B cell (primary cell): ENCODE results near the gene ABHD12B. TPM values are rescaled to one million over a fixed set of nuclear protein-coding genes. Genes with fewer than 3 reads are reported as not detected.

Source experiments
- ATAC-seq: fragments of 200-7000 bp; cut with Tn5 transposase; one replicate; pipeline ENCODE4 v1.10.0; 2021; ENCODE audit warnings: low read depth, mild to moderate bottlenecking, moderate number of reproducible peaks, moderate library complexity
- CTCF ChIA-PET: fragments of 350-600 bp; sonication (Branson Sonifier 250); formaldehyde crosslinking; loops from one replicate; lab custom pipeline; 2021; ENCODE audit warnings: antibody characterized with exemption, inconsistent platforms; lab: Charles Lee
- POLR2A ChIA-PET: fragments of 350-600 bp; sonication (Branson Sonifier 250); formaldehyde crosslinking; loops from one replicate; lab custom pipeline; 2021; ENCODE audit warnings: antibody characterized with exemption; lab: Charles Lee
- DNase-seq: peaks from one replicate; pipeline ENCODE4 v3.0.0; 2013
- H2AFZ ChIP-seq: 2 replicates; pipeline ENCODE4 v1.6.1; 2012; ENCODE audit warnings: mild to moderate bottlenecking, low read depth, low read length; ENCODE audit not compliant: insufficient read depth, poor library complexity, severe bottlenecking
- H3K27ac ChIP-seq, 2 donors: 1 replicate in 1 of 2; 2 replicates in 1 of 2; pipeline ENCODE4 v1.5.1; 2012 to 2013; ENCODE audit warnings: low read length in 2 of 2, mild to moderate bottlenecking in 2 of 2, moderate library complexity in 1 of 2
- H3K27me3 ChIP-seq, 4 experiments: fragments of 200-600 bp in 1 of 4; sonication (generic) in 1 of 4; replicated peaks in 1 of 4; 1 replicate in 2 of 4; 2 replicates in 2 of 4; pipeline versions ENCODE4 v1.6.1 to v1.7.0; 2013 to 2016; ENCODE audit warnings: low read length in 3 of 4, mild to moderate bottlenecking in 2 of 4, mixed read lengths in 1 of 4, moderate library complexity in 1 of 4; ENCODE audit not compliant: insufficient read depth in 4 of 4, control insufficient read depth in 3 of 4; ENCODE audit errors: control extremely low read depth in 1 of 4
- H3K36me3 ChIP-seq, 2 experiments: replicated peaks in 1 of 2; 1 replicate in 1 of 2; 2 replicates in 1 of 2; pipeline versions ENCODE4 v1.6.1 to v1.7.1; 2013; ENCODE audit warnings: low read length in 1 of 2; ENCODE audit not compliant: insufficient read depth in 2 of 2, control insufficient read depth in 1 of 2; ENCODE audit errors: control extremely low read depth in 1 of 2, extremely low read depth in 1 of 2
- H3K4me1 ChIP-seq, 2 donors: fragments of 200-600 bp in 1 of 2; sonication (generic) in 1 of 2; 1 replicate in 1 of 2; 2 replicates in 1 of 2; pipeline versions ENCODE4 v1.5.1 to v1.6.1; 2013 to 2017; ENCODE audit warnings: low read length in 2 of 2; ENCODE audit not compliant: control insufficient read depth in 2 of 2, insufficient read depth in 2 of 2
- H3K4me2 ChIP-seq: replicated peaks from 2 replicates; pipeline ENCODE3; 2012; ENCODE audit warnings: mild to moderate bottlenecking, low read depth, low read length; ENCODE audit not compliant: poor library complexity, severe bottlenecking
- H3K4me3 ChIP-seq, 5 experiments: fragments of 200-600 bp in 1 of 5; sonication (generic) in 1 of 5; 1 replicate in 3 of 5; 2 replicates in 2 of 5; pipeline versions ENCODE4 v1.5.1 to v1.7.0; 2011 to 2016; ENCODE audit warnings: low read length in 4 of 5, mild to moderate bottlenecking in 4 of 5, low read depth in 2 of 5, control low read depth in 1 of 5, moderate library complexity in 1 of 5; ENCODE audit not compliant: insufficient read depth in 1 of 5; ENCODE audit errors: control extremely low read depth in 1 of 5, extremely low read depth in 1 of 5
- H3K79me2 ChIP-seq: fragments of 200-600 bp; sonication (generic); one replicate; pipeline ENCODE4 v1.6.0; 2016; ENCODE audit warnings: low read length; ENCODE audit not compliant: control insufficient read depth, insufficient read depth
- H3K9ac ChIP-seq: fragments of 200-600 bp; sonication (generic); 2 replicates; pipeline ENCODE4 v1.6.1; 2017; ENCODE audit warnings: mild to moderate bottlenecking, low read length, moderate library complexity
- H3K9me3 ChIP-seq, 3 donors: one replicate each; pipeline versions ENCODE4 v1.6.1 to v1.7.1; 2013; ENCODE audit warnings: low read length in 2 of 3; ENCODE audit not compliant: control insufficient read depth in 2 of 3, insufficient read depth in 1 of 3; ENCODE audit errors: control extremely low read depth in 1 of 3
- H4K20me1 ChIP-seq: 2 replicates; pipeline ENCODE4 v1.6.0; 2012; ENCODE audit warnings: mild to moderate bottlenecking, low read length; ENCODE audit not compliant: insufficient read depth, control insufficient read depth, poor library complexity, severe bottlenecking
- H3K27ac Mint-ChIP-seq: one replicate; pipeline ENCODE4 v1.8.0; 2021; ENCODE audit warnings: mixed read lengths
- H3K27me3 Mint-ChIP-seq: one replicate; pipeline ENCODE4 v1.8.0; 2021; ENCODE audit warnings: mixed read lengths
- H3K4me1 Mint-ChIP-seq: one replicate; pipeline ENCODE4 v1.8.0; 2021; ENCODE audit warnings: mixed read lengths
- H3K4me3 Mint-ChIP-seq: one replicate; pipeline ENCODE4 v1.8.0; 2021; ENCODE audit warnings: mixed read lengths
- H3K9me3 Mint-ChIP-seq: one replicate; pipeline ENCODE4 v1.8.0; 2022; ENCODE audit warnings: mixed read lengths; ENCODE audit not compliant: insufficient read depth
- CTCF ChIP-seq: fragments of 200-600 bp; IDR thresholded peaks from one replicate; pipeline ENCODE4 v1.8.0; 2022; ENCODE audit warnings: antibody characterized with exemption, mild to moderate bottlenecking
- EZH2 ChIP-seq: IDR thresholded peaks from 2 replicates; pipeline ENCODE4 v1.6.1; 2012; ENCODE audit warnings: borderline replicate concordance, low read depth, mild to moderate bottlenecking, moderate library complexity, low read length; ENCODE audit not compliant: insufficient read depth, poor library complexity, severe bottlenecking
- WGBS: methylation state at CpG from one replicate; pipeline ENCODE4 v1.1.5; 2013; ENCODE audit warnings: missing lambda C conversion rate; ENCODE audit not compliant: insufficient coverage; 5-methylcytosine and 5-hydroxymethylcytosine counted together
- intact Hi-C: fragments of 100-400 bp; cut with micrococcal nuclease; formaldehyde crosslinking; loops from one replicate; pipeline ENCODE4 v1.10.0; 2022
- polyA plus RNA-seq: library from polyadenylated mRNA; depleted of rRNA; stranded (reverse); fragments of >200 nt; gene quantifications from 2 replicates; pipeline ENCODE4 v1.2.3, GENCODE V29; 2012
- total RNA-seq, 2 donors: library from RNA; stranded (reverse); fragments of 120-200 nt in 1 of 2; gene quantifications; 1 replicate in 1 of 2; 2 replicates in 1 of 2; pipeline versions ENCODE4 v1.2.3 to v1.2.4, GENCODE V29; 2013 to 2022

ABHD12B gene
- total and polyA plus RNA-seq, 2 donors (not counting 1 experiment from before 2014, with no cell fraction given): not detected

GRCh38 chr14:50936882-50937281 is 65.0 kb downstream of the ABHD12B start:
- Histone ChIP-seq H3K9me3 (no peaks in the 10 kb centered on the region), H3K9ac (no peak overlapping the region), H3K27me3 (peaks cover 0 to 10% (median 8%) of the 10 kb centered on the region in 4 experiments), H3K4me3 (no peak overlapping the region), H4K20me1 (no peaks in the 10 kb centered on the region), H3K4me1 (no peaks in the 10 kb centered on the region), H3K4me2 (no peak overlapping the region), H3K79me2 (no peaks in the 10 kb centered on the region), H2AFZ (no peak overlapping the region), H3K36me3 (no peaks in the 10 kb centered on the region), H3K27ac (no peak overlapping the region)
- CTCF ChIA-PET: no interaction called here
- ATAC-seq (no peak), DNase-seq (no peak)
- H3K4me1 Mint-ChIP-seq: no peaks in the 10 kb centered on the region
- peaks cover 49% of the 10 kb centered on the region for H3K27me3 Mint-ChIP-seq
- H3K27ac Mint-ChIP-seq: no peak overlapping the region
- POLR2A ChIA-PET: no interaction called here
- intact Hi-C loops: no loop called here
- H3K4me3 Mint-ChIP-seq: no peak overlapping the region
- no peak for TF ChIP-seq CTCF
- TF ChIP-seq EZH2: no peak
- no CpG with 5 or more reads among the region's 2 CpGs for WGBS
- H3K9me3 Mint-ChIP-seq: no peaks in the 10 kb centered on the region

- no peak overlapping the region for H2AFZ ChIP-seq
- no peaks in the 10 kb centered on the region for H4K20me1 ChIP-seq
- H3K9ac ChIP-seq: no peak overlapping the region
- no peaks in the 10 kb centered on the region for H3K36me3 ChIP-seq
- intact Hi-C loops: no loop called here
- H3K4me3 Mint-ChIP-seq: no peak overlapping the region
- no CpG with 5 or more reads among the region's 2 CpGs for WGBS
- CTCF ChIA-PET: no interaction called here
- H3K27ac Mint-ChIP-seq: no peak overlapping the region
- no peak for DNase-seq
- H3K79me2 ChIP-seq: no peaks in the 10 kb centered on the region
- H3K9me3 ChIP-seq: no peaks in the 10 kb centered on the region
- TF ChIP-seq EZH2: no peak
- no peak for TF ChIP-seq CTCF
- H3K27me3 ChIP-seq: peaks cover 0 to 12% (median 10%) of the 10 kb centered on the region in 4 experiments
- H3K27me3 Mint-ChIP-seq: peaks cover 54% of the 10 kb centered on the region
- POLR2A ChIA-PET: no interaction called here
- no peak overlapping the region for H3K4me3 ChIP-seq
- no peaks in the 10 kb centered on the region for H3K9me3 Mint-ChIP-seq
- no peak overlapping the region for H3K4me2 ChIP-seq
- no peaks in the 10 kb centered on the region for H3K4me1 ChIP-seq
- H3K4me1 Mint-ChIP-seq: no peaks in the 10 kb centered on the region
- no peak for ATAC-seq
- no peak overlapping the region for H3K27ac ChIP-seq
Measured at GRCh38 chr14:50937325-50937724, 65.5 kb downstream of the ABHD12B start.
